GM12801 (cell line): Measurements from ENCODE around the gene NDRG3.

Source experiments
- TF ChIP-seq, protein P1 (sequence below): IDR thresholded peaks from one replicate; pipeline ENCODE4 v1.5.1; 2011; ENCODE audit warnings: control low read depth; ENCODE audit not compliant: insufficient read length; ENCODE audit errors: extremely low read depth

NDRG3 gene

DNA sequence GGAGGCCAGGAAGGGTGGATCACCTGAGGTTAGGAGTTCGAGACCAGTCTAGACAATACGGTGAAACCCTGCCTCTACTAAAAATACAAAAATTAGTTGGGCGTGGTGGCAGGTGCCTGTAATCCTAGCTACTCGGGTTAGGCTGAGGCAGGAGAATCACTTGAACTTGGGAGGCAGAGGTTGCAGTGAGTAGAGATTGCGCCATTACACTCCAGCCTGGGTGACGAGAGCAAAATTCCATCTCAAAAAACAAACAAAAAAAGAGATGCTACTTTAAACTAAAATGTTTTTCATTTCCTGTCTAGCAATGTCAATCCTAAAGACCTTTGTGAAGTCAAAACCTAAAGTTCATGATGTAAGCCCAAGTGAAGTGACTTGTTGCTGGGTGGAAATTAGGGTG, 14.8 kb upstream of the NDRG3 start:
- TF ChIP-seq, protein P1, sequence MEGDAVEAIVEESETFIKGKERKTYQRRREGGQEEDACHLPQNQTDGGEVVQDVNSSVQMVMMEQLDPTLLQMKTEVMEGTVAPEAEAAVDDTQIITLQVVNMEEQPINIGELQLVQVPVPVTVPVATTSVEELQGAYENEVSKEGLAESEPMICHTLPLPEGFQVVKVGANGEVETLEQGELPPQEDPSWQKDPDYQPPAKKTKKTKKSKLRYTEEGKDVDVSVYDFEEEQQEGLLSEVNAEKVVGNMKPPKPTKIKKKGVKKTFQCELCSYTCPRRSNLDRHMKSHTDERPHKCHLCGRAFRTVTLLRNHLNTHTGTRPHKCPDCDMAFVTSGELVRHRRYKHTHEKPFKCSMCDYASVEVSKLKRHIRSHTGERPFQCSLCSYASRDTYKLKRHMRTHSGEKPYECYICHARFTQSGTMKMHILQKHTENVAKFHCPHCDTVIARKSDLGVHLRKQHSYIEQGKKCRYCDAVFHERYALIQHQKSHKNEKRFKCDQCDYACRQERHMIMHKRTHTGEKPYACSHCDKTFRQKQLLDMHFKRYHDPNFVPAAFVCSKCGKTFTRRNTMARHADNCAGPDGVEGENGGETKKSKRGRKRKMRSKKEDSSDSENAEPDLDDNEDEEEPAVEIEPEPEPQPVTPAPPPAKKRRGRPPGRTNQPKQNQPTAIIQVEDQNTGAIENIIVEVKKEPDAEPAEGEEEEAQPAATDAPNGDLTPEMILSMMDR, result no peak

DNA sequence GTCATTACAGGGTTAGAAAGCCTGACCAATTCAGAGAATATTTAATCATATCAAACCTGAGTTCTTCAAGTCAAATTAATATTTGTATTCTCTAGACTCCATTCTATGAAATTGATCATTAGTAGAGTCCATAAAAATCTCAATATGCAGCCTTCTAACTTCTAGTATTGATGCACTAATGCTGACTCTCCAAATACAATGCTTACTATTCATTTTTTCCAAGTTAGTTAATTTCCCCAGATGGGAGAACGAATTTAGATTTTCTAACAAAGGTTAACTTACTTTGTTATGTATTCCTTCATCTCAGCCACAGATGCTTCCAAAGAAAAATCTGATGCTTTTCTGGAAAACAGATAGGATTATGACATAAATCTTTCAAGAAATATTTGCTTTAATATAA, 12.4 kb upstream of the NDRG3 start:
- TF ChIP-seq, protein P1, result no peak

DNA sequence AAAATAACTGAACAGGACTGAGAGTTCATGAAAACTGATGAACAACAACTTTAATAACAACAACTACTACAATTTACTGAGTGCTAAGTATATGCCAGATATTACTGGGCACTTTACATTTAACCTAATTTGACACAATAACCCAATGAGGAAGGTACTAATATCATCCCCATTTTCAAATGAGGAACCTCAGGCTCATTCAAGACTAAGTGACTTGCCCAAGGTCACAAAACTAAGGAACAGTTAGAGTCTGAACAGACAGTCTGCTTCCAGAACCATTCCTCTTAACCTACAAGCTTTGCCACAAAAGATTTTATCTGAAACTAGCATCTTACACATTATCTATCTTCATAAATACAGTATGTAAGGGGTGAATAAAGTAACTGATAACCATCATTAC, 10.6 kb upstream of the NDRG3 start:
- TF ChIP-seq, protein P1, result no peak

DNA sequence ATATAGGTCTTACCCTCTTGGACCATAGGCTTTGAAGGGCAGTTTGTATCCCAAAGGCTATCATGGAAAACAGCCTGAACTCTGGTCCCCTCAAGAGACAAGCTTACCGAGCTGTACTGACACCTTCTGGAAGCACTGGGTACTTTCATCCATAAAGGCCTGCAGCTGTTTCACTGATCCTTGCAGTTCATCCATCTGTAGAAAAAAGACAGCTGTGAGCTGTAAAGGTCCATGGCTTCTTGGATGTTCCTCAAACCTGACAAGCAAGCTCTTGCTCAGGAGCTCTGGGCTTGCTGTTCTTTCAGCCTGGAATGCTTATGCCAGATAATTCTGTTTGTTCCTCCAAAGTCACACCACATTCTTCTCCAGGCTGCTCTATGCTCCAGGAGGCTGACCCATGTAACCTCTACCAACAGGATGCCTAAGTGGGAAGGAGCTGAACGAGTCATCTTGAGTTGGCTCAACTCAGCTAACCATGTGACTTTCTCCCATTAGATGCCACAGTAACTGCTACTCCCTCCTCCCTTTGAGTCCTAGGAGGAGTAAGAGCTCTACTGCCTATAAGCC, 8.8 kb upstream of the NDRG3 start:
- TF ChIP-seq, protein P1, result no peak

DNA sequence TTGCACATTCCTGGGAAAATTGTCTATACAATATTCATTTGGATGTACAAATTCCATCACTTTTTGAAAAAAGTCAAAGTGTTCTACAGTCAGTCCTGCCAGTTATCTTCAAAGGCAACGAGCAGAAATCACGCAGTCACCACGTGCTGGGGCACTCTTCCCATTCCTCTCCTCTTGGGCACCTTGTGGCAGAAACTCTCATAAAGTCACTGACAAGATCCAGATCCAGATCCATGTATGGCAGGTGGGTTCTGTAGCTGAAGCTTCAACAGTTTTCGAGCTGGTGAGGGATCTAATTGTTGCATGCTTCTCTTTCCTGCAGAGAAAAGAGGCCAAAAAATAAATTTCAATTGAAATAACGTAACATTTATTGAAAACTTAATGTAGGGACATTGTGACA, 6.7 kb upstream of the NDRG3 start:
- TF ChIP-seq, protein P1, result no peak

DNA sequence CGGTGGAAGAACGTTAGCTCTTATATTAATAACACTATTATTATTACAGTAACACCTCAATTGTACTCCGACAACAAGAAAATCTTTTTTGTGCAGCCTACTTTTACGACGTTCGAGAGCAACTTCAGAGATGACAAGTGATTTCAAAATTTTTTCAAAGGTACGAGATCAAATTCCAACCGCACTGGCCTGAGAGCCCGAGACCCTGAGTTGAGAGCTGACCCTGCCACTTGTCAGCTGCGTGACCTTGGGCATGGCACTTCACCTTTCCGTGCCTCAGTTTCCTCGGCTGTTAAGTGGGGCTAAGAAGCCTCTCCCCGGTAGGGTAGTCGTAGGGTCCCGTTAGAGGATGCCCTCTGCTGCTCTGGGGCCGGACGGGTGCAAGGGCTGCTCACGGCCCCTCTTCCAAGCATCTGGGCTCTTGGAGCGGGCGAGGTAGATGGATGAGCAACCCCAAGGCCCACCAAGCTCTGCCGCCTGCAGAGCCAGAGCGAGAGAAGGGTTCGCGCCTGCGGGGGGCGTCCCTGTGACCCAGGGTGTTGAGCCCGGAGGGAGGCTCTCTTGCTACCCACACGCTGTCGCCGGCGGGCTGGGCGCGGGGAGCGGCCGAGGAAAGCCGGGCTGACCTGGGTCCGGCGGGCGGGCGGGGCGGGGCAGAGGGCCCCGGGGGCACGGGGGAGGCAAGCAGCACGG, 510 bp downstream of the NDRG3 start:
- TF ChIP-seq, protein P1, result no peak

DNA sequence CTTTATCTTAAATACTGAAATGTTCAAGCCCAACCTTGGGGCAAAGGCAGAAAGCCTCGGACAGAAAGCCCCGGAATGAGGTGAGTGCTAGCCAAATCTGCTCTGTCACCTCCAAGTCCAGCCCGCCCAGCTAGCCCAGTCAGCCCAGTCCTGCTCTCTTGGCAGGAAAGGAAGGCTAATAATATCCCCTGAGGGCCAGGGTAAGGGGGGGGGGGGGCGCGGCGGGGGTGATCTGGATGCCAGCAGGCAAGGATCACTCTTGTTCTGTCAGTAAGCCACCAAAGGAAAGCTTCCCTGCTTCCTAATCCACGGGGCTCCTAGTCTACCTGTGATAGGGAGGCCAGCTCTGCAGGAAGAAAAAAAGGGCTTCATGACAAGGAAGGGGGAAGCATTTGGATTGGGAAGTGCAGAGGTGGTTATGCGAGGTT, 1.1 kb downstream of the NDRG3 start:
- TF ChIP-seq, protein P1, result no peak

DNA sequence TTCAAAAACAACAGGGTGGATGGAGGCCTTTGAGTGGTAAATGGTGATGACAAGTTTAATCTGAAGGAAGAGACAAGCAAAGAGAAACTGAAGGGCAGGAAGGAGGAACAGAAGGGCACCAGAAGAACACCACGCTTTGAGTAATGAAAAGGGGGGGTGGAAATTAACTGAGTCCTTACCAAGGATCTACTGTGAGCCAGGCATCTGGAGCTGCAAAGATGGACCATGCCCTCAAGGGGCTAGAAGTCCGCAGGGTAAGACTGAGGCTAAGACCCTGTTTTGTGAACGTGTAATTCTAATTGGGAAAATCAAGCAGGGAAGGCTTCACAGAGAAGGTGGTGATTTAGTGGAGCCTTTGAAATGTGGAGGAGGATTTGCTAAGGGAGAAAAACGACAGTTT, 1.6 kb downstream of the NDRG3 start:
- TF ChIP-seq, protein P1, result no peak
